ENCODE data around the gene SPOCK1. TPM values are rescaled to one million over a fixed set of nuclear protein-coding genes. Genes with fewer than 3 reads are reported as not detected.

SPOCK1 gene
- total and polyA plus RNA-seq, 2 of the 4 experiments (the other 2 are of a cell fraction): 5.0 to 20.3 TPM

GRCh38 chr5:137037848-137038247, 461.3 kb downstream of the SPOCK1 start:
- Histone ChIP-seq H3K4me2 (ENCODE audit: low read depth, low read length) (no peak overlapping the region), H3K9ac (ENCODE audit: low read depth, low read length) (no peak overlapping the region), H3K4me3 (ENCODE audit: insufficient read depth, low read depth, low read length) (no peak overlapping the region), H4K91ac (ENCODE audit: insufficient read depth, low read depth, low read length) (no peak overlapping the region), H3K9me1 (ENCODE audit: insufficient read depth, low read length) (no peaks in the 10 kb centered on the region), H3K14ac (replicated peaks; ENCODE audit: low read depth, low read length) (no peak overlapping the region), H3K27me3 (ENCODE audit: control insufficient read depth, insufficient read depth, low read length) (no peaks in the 10 kb centered on the region), H4K20me1 (ENCODE audit: insufficient read depth, low read length) (no peaks in the 10 kb centered on the region), H2BK20ac (ENCODE audit: low read depth, low read length) (no peak overlapping the region), H4K8ac (ENCODE audit: low read depth in 2 of 2, low read length in 2 of 2) (no peak overlapping the region), H2AK5ac (ENCODE audit: low read depth, low read length) (no peak overlapping the region), H3K23ac (ENCODE audit: low read depth, low read length) (no peak overlapping the region), H3K18ac (ENCODE audit: low read depth, low read length) (no peak overlapping the region), H3K56ac (ENCODE audit: extremely low read depth, insufficient read depth, low read length) (no peak overlapping the region), H3K27ac (ENCODE audit: insufficient read depth, low read length) (no peak overlapping the region), H2BK120ac (ENCODE audit: low read depth, low read length) (no peak overlapping the region), H2AK9ac (replicated peaks; ENCODE audit: low read depth, low read length, poor library complexity) (no peak overlapping the region), H2AFZ (replicated peaks; ENCODE audit: low read length, poor library complexity) (no peak overlapping the region), H2BK5ac (ENCODE audit: low read depth, low read length, poor library complexity, severe bottlenecking) (no peak overlapping the region), H3K4ac (ENCODE audit: low read depth, low read length) (no peak overlapping the region), H2BK15ac (ENCODE audit: low read depth, low read length) (no peak overlapping the region), H4K5ac (ENCODE audit: low read depth, low read length) (no peak overlapping the region), H3K4me1 (ENCODE audit: control insufficient read depth, insufficient read depth, low read length) (no peaks in the 10 kb centered on the region), H3K36me3 (ENCODE audit: control insufficient read depth, insufficient read depth, low read length) (no peaks in the 10 kb centered on the region), H3K79me1 (ENCODE audit: low read depth in 1 of 2, low read length in 2 of 2) (no peaks in the 10 kb centered on the region), H3K9me3 (ENCODE audit: control insufficient read depth, insufficient read depth, low read length) (no peaks in the 10 kb centered on the region)
- BruUV-seq (replicated peaks): no TSS peak
- POLR2A ChIA-PET (ENCODE audit: unreplicated experiment): no interaction called here
- dilution Hi-C loops (cut with HindIII; ENCODE audit: low sequenced_read_pairs, unreplicated experiment): no loop called here
- 50% methylated on average over 1 of the region's 2 CpGs; no CpG with 5 or more reads in 1 of the 2 experiments for WGBS, 2 experiments (ENCODE audit: extremely low coverage in 2 of 2, insufficient read length in 1 of 2)
- TF ChIP-seq, protein P1, sequence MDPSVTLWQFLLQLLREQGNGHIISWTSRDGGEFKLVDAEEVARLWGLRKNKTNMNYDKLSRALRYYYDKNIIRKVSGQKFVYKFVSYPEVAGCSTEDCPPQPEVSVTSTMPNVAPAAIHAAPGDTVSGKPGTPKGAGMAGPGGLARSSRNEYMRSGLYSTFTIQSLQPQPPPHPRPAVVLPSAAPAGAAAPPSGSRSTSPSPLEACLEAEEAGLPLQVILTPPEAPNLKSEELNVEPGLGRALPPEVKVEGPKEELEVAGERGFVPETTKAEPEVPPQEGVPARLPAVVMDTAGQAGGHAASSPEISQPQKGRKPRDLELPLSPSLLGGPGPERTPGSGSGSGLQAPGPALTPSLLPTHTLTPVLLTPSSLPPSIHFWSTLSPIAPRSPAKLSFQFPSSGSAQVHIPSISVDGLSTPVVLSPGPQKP (IDR thresholded peaks at IDR 0.05; ENCODE audit: borderline replicate concordance, low read depth, low read length): no peak
- TF ChIP-seq NFE2L2 (IDR thresholded peaks at IDR 0.05; ENCODE audit: low read depth, low read length) (no peak), MAFK (IDR thresholded peaks at IDR 0.05; ENCODE audit: low read depth, low read length) (no peak)
- DNase-seq (no peak), ATAC-seq (ENCODE audit: low read depth) (no peak)
- CTCF ChIA-PET: no interaction called here
- in situ Hi-C loops (cut with MboI; ENCODE audit: low sequenced_read_pairs): no loop called here
- intact Hi-C loops (cut with micrococcal nuclease): no loop called here

Measured in IMR-90 (cell line).